GM12801 (cell line): ENCODE measurements around the gene PRKAR1B.

Experiments
- CTCF ChIP-seq: IDR thresholded peaks from one replicate; pipeline ENCODE4 v1.5.1; 2011; ENCODE audit warnings: control low read depth; ENCODE audit not compliant: insufficient read length; ENCODE audit errors: extremely low read depth

The PRKAR1B gene

DNA sequence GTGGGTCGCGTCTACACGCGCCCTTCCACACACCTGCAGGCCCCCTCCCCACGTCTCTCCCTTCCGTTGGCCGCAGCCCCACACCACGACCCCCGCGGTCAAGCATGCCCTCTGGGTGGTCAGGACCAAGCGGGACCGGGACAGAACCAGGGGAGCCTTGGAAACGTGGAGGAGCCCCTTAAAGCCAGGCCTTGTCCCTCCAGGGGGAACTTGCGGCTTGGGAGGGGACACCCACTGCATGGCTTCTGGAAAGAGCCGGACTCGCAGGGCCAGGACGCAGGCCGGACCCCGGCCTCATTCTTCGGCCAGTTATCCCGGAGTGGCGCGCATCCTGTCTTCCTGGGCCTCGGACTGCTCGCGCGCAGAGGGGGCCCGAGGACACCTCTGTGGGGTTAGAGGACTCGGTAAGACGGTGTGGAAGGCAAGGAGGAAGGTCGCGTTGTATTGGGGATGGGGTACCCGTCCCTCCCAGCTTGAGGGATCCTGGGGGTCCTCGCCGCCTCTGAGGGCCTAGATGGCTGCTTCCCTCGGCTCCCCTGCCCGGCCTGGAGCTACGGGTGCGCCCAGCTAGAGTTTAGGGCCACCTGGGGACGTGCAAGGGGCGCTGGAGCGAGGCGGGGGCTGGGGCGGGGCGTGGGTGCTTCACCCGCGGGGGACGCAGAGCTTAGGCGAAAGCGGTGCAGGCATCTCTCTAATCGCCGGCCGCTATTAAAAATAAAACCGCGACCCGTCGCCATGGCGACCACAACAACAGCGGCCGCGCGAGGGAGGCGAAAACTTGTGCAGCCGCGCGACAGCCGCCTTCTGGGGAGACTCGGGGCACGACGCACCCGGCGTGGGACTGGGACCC lies 205.6 kb downstream of the PRKAR1B start:
- TF ChIP-seq CTCF: no peak

DNA sequence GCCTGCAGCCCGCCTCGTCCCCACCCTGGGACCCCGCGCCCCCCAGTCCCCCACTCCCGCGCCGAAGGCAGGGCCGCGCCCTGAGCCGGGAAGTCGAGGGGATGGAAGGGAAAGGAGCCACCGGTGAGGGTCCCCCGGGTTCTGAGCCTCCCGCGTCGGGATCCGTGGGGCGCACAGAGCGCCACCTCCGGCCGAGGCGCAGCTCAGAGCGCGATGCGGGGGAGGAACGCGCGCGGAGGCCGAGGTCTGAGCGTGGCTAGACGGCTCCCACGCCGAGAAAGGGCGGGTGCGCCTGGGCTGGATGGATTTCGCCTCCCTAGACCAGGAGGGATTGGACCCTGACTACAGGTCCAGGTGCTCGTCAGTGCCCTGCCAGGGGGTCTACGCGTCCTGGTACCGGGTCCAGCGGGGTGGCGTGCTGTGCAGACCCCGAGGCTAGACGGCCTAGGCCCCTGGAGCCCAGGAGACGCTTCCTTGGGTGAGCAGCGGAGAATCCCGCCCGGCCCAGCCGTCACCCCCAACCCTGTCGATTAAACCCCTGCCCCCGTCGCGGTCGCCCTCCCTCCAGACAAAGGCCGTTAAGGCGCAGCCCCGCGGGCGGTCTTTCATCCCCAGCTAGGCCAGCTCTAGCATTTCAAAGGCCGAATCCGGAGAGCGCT lies 206.4 kb downstream of the PRKAR1B start:
- TF ChIP-seq CTCF: no peak

DNA sequence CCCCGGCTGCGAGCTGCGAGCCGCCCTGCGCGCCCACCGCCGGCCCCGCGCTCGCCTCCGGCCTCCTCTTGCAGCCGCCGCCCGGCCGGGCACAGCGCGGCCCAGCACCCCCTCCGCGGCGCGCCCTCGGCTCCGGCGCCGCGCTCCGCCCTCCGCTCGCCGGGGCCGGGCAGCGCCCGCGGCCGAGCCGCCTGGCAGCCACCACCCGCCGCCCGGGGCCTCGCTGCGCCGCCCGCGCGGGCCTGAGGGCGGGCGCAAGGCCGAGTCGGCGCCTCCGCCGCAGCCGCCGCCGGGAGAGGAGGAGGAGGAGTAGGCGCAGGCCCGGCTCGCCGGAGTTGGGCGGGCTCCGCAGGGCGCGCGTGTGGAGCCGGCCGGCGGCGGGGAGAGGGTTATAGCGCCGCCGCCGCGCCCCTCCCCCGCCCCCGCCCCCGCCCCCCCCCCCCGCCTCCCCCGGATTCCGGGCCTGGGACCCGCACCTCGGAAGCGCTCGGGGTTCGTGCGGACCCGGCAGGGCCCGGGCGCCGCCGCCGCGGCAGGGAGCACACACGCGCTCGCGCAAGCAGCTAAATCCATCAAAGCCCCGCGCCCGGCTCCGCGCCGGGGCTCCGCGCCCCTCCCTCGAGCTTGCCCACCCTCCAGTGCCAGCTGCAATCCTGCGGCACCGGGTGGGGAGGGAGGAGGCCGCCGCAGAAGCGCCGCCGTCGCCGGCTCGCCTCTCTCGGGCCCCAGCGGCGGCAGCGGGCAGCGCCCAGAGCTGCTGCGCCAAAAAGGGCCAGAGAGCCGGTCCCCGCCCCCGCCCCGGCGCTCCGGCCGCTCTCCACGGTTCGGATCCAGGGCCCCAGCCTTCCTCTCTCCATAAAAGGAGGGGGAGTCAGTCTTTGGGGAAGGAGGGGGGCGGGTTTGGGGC lies 207.3 kb downstream of the PRKAR1B start, which contains the start of gene PDGFA:
Gene PDGFA (minus strand): TSS at position 363 of the 907 bp plus-strand sequence. CDS start 845 bp downstream, outside the sequence.
- no peak for TF ChIP-seq CTCF

DNA sequence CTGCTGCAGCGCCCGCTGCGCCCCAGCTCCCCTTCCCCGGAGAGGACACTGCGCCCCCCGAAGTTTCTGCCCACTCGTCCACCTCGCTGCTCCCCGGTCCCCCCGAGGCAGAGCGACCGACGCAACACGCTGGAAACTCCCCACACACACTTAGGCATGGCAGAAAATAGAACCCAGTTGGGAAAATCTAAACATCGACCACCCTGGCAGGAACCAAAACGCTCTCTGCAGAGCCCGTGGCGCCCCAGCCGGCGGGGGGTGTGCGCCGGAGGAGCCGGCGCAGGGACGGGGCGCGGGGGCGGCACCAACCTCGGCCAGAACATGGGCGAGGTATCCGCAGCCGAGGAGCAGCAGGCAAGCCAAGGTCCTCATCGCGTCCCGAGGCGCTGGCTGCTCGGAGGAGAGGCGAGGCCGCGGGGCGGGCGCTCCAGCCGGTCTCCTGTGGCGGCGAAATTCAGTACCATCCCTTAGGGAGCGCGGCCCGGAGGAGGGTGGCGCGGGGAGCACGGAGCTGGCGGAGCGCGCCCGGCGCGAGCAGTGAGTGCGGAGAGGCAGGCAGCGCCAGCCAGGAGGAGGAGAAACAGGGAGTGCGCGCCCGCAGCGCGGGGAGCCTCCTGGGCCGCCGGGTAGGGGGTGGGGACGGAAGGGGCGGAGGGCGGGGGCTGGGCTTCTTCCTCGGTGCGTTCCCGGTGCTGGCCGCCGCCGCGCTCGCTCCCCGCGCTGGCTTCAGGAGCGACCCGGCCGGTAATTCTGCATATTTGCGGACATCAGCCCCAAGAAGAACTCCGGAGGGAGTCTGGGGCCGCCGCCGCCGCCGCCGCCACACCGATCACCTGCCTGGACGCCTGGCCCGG lies 208.2 kb downstream of the PRKAR1B start:
- TF ChIP-seq CTCF: no peak

DNA sequence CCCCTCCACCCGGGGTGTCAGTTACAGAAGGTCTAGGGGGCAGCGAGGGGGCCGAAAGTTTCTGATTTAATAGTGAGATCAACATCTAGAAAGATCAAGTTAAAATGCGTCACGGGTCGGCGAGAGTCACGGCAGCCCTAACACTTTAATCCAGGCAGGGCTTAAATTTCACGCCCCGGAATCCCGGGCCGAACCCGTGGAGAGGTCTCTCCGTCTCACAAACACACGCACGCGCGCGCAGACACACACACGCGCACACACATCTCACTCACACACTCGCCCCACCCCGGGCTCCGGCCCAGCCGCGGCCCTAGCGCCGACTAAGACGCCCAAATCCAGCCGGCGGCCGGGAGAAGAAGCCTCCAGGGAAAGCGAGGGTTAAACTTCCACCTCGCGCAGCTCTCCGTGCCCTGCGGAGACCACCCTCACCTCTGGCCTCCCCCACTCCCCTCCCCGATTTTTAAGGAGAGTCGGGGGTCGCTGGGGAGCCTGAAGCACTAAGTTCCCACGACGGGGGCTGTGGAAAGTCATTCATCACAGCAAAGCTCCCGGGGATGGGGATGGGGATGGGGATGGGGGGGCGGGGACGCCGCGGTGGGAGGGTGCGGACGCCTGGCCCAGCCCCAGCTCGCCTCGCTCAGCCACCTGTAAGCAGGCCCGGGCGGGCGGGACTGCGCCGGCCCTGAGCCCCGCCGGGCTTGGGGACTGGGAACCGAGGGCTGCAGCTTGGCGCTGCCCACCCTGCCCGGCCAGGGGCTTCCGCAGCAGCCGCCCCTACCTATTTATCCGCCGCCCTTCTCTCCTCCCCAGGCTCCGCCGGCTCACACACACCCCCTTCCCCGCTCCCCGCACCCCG lies 209.1 kb downstream of the PRKAR1B start:
- TF ChIP-seq CTCF: no peak
